ENCODE results near the gene TXNDC12.
A peak's percentile ranks its signal among the peaks of the same experiment; 100 is the strongest.

Gene TXNDC12

DNA sequence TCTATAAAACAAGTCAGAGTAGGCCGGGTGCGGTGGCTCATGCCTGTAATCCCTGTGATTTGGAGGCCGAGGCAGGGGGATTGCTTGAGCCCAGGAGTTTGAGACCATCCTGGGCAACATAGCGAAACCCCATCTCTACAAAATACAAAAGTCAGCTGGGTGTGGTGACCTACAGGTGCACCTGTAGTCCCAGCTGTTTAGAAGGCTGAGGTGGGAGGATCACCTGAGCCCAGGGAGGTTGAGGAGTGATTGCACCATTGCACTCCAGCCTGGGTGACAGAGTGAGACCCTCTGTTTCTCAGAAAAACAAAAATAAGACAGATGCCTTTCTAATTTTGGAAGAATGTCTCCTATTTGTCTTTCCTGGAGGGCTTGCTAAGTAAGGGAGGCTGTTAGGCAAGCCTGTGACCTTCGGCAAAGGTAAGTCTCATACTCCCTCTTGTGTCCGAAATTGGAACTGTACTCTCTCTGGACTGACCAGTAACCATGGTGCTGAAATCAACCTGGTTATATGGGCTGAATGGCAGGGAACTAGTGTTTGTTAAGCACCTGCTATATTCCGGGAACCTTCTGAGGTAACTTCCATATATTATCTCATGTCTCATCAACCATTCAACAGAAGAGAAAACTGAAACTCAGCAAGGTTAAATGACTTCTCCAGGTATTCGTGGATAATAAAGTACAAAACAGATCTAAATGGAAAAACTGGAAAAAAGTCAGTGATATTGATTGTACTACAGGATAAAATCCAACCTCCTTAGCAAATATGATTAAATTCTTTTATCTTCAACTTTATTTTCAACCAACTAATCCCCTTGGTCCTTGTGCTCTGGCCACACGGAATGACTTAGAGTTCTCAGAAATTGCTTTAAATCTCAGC is 52.7 kb downstream of the TXNDC12 start:
- H3K9me3 ChIP-seq (ENCODE audit: control insufficient read depth, insufficient read depth, low read length), result no peaks in the 10 kb centered on the region
- no peak overlapping the region for H3K4me2 ChIP-seq (ENCODE audit: low read length)
- H3K27ac ChIP-seq (ENCODE audit: low read depth, low read length), result no peak overlapping the region
- H4K20me1 ChIP-seq (ENCODE audit: control insufficient read depth, insufficient read depth, low read depth, low read length), result no peaks in the 10 kb centered on the region
- no peaks in the 10 kb centered on the region for H3F3A ChIP-seq (ENCODE audit: control insufficient read depth, insufficient read depth)
- TF ChIP-seq, protein P1, sequence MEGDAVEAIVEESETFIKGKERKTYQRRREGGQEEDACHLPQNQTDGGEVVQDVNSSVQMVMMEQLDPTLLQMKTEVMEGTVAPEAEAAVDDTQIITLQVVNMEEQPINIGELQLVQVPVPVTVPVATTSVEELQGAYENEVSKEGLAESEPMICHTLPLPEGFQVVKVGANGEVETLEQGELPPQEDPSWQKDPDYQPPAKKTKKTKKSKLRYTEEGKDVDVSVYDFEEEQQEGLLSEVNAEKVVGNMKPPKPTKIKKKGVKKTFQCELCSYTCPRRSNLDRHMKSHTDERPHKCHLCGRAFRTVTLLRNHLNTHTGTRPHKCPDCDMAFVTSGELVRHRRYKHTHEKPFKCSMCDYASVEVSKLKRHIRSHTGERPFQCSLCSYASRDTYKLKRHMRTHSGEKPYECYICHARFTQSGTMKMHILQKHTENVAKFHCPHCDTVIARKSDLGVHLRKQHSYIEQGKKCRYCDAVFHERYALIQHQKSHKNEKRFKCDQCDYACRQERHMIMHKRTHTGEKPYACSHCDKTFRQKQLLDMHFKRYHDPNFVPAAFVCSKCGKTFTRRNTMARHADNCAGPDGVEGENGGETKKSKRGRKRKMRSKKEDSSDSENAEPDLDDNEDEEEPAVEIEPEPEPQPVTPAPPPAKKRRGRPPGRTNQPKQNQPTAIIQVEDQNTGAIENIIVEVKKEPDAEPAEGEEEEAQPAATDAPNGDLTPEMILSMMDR (IDR thresholded peaks at IDR 0.05; ENCODE audit: low read depth, low read length, poor library complexity, severe bottlenecking), result peak; percentile 89
- TF ChIP-seq EZH2phosphoT487 (IDR thresholded peaks at IDR 0.05; ENCODE audit: borderline replicate concordance, low read length), result no peak
- no peaks in the 10 kb centered on the region for H3K36me3 ChIP-seq (ENCODE audit: control insufficient read depth, low read length)
- no peaks in the 10 kb centered on the region for H3K9me2 ChIP-seq (replicated peaks; ENCODE audit: control insufficient read depth, low read length)
- H3K27me3 ChIP-seq (ENCODE audit: control insufficient read depth, low read length), result peaks cover 7% of the 10 kb centered on the region; the same call in 1 of the 2 replicates
- H3K4me3 ChIP-seq (ENCODE audit: low read length), result no peak overlapping the region
- no peaks in the 10 kb centered on the region for H3K4me1 ChIP-seq (ENCODE audit: control insufficient read depth, low read length)
- H3K79me2 ChIP-seq (ENCODE audit: control insufficient read depth, low read length), result no peaks in the 10 kb centered on the region

DNA sequence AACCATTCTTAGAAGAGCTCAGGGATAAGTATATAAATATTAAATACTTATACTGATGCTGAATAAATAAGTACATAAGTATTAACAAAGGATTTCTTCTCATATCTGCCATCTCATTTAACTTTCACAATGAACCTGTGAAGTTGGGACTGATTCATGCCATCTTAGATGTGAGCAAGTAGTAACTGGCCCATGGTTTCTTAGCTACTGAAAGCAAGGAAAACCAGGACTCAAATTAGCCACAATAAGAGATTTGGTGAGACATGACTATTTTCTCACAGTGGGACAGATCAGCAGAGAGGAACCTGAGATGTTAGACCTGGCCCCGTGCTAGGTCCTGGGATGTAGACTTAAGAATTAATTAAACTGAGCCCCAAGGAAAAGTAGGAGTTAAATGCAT is 56.3 kb downstream of the TXNDC12 start:
- no peaks in the 10 kb centered on the region for H3K9me2 ChIP-seq (replicated peaks; ENCODE audit: control insufficient read depth, low read length)
- H3K9me3 ChIP-seq (ENCODE audit: control insufficient read depth, insufficient read depth, low read length), result no peaks in the 10 kb centered on the region
- no peaks in the 10 kb centered on the region for H4K20me1 ChIP-seq (ENCODE audit: control insufficient read depth, insufficient read depth, low read depth, low read length)
- H3K79me2 ChIP-seq (ENCODE audit: control insufficient read depth, low read length), result no peaks in the 10 kb centered on the region
- TF ChIP-seq, protein P1 (IDR thresholded peaks at IDR 0.05; ENCODE audit: low read depth, low read length, poor library complexity, severe bottlenecking), result no peak
- no peak for TF ChIP-seq EZH2phosphoT487 (IDR thresholded peaks at IDR 0.05; ENCODE audit: borderline replicate concordance, low read length)
- H3K36me3 ChIP-seq (ENCODE audit: control insufficient read depth, low read length), result no peaks in the 10 kb centered on the region
- no peak overlapping the region for H3K4me2 ChIP-seq (ENCODE audit: low read length)
- no peak overlapping the region for H3K4me3 ChIP-seq (ENCODE audit: low read length)
- H3K27ac ChIP-seq (ENCODE audit: low read depth, low read length), result no peak overlapping the region
- H3K4me1 ChIP-seq (ENCODE audit: control insufficient read depth, low read length), result no peaks in the 10 kb centered on the region
- no peaks in the 10 kb centered on the region for H3F3A ChIP-seq (ENCODE audit: control insufficient read depth, insufficient read depth)
- peaks cover 7% of the 10 kb centered on the region for H3K27me3 ChIP-seq (ENCODE audit: control insufficient read depth, low read length)

DNA sequence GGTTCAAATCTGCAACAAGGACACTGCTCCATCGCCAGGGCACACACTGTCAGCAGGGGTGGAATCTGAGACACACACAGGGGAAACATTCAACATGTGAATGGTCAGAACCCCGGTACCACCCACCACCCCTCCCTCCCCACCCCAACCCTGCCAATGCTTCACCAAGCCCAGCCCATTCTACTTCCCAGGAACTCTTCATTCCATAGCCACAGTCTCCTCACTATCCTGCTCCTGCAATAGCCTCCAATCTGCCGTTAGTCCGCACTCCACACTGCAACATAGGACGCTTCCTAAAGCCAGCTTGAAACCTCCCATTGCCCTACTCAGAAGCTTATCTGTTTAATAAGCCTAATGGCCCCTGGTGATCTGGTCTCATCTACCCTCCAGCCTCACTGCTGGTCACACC is 57.0 kb downstream of the TXNDC12 start:
- no peak overlapping the region for H3K27ac ChIP-seq (ENCODE audit: low read depth, low read length)
- no peaks in the 10 kb centered on the region for H3K9me2 ChIP-seq (replicated peaks; ENCODE audit: control insufficient read depth, low read length)
- no peaks in the 10 kb centered on the region for H3K36me3 ChIP-seq (ENCODE audit: control insufficient read depth, low read length)
- no peaks in the 10 kb centered on the region for H4K20me1 ChIP-seq (ENCODE audit: control insufficient read depth, insufficient read depth, low read depth, low read length)
- H3K79me2 ChIP-seq (ENCODE audit: control insufficient read depth, low read length), result no peaks in the 10 kb centered on the region
- H3K27me3 ChIP-seq (ENCODE audit: control insufficient read depth, low read length), result peaks cover 8% of the 10 kb centered on the region; the same call in 1 of the 2 replicates
- no peak overlapping the region for H3K4me3 ChIP-seq (ENCODE audit: low read length)
- H3F3A ChIP-seq (ENCODE audit: control insufficient read depth, insufficient read depth), result no peaks in the 10 kb centered on the region
- TF ChIP-seq, protein P1 (IDR thresholded peaks at IDR 0.05; ENCODE audit: low read depth, low read length, poor library complexity, severe bottlenecking), result no peak
- TF ChIP-seq EZH2phosphoT487 (IDR thresholded peaks at IDR 0.05; ENCODE audit: borderline replicate concordance, low read length), result no peak
- no peaks in the 10 kb centered on the region for H3K9me3 ChIP-seq (ENCODE audit: control insufficient read depth, insufficient read depth, low read length)
- no peaks in the 10 kb centered on the region for H3K4me1 ChIP-seq (ENCODE audit: control insufficient read depth, low read length)
- H3K4me2 ChIP-seq (ENCODE audit: low read length), result no peak overlapping the region

Measured in DOHH2 (cell line).